NCI-H226 (cell line): ENCODE results near the gene FNDC3A.
"Not testable (repeated sequence)": the region's sequence is repeated elsewhere in the genome, so short reads cannot be mapped to it uniquely, and the experiment has no call there.

Experiments used
- DNase-seq: peaks from one replicate; pipeline ENCODE4 v3.0.0-alpha.2; 2015

FNDC3A gene

DNA sequence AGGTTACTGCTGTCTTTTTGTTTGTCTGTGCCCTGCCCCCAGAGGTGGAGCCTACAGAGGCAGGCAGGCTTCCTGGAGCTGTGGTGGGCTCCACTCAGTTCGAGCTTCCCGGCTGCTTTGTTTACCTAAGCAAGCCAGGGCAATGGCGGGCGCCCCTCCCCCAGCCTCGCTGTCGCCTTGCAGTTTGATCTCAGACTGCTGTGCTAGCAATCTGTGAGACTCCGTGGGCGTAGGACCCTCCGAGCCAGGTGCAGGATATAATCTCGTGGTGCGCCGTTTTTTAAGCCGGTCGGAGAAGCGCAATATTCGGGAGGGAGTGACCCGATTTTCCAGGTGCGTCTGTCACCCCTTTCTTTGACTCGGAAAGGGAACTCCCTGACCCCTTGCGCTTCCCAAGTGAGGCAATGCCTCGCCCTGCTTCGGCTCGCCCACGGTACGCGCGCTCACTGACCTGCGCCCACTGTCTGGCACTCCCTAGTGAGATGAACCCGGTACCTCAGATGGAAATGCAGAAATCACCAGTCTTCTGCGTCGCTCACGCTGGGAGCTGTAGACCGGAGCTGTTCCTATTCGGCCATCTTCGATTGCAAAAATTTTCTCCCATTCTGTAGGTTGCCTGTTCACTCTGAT is 182.4 kb downstream of the FNDC3A start:
- not testable (repeated sequence) for DNase-seq

- DNase-seq = not testable (repeated sequence)
Observed at GRCh38 chr13:49163162-49163561, 187.4 kb downstream of the FNDC3A start.

GRCh38 chr13:49164712-49165111 is 189.0 kb downstream of the FNDC3A start:
- DNase-seq = no peak

DNA sequence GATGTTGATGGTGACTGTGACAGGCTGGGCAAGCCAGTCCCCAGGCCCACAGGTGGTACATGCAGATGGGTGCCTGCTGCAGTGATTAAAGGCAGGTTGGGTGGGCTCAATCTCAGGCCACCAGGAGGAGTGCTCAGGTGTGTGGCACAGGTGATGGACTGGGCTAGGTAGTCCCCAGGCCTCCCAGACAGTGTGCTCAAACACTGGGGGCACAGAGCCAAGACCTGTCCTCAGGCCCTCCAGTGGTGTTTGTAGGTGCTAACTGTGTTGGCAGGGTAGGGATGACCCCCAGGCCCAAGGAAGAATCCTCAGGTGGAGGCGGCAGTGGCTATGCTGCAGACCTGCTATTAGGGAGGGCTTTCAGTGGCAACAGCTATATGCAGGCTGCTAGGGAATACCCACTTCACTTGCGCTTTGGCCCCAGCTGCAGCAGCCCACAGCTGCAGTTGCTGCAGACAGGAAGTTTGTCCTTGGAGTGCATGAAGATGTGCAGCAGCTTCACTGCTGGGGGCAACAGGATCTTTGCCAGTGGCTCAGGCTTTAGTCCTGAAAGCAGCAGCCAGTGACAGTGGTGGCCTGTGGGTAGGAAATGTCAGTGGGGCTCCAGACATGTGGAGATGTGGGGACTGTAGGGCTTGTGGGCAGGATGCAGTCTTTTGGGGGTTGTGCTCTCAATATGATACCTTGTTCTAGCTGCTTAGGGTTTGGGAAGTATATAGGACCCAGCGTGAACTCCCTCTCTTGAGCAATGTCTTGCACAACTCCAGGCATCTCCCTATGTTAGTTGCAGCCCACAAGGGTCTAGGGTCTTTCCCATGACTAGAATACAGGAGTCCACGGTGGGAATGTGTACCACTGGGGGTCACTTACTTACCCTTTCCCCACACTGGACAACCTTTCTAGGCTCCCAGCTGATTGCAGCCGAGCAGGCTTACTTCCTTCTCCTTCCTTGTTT is 190.4 kb downstream of the FNDC3A start:
- no peak for DNase-seq

- DNase-seq = no peak
Observed at GRCh38 chr13:49171359-49171758, 195.6 kb downstream of the FNDC3A start.

GRCh38 chr13:49183672-49184325 is 208.1 kb downstream of the FNDC3A start:
- DNase-seq = no peak

- no peak for DNase-seq
Observed at GRCh38 chr13:49184621-49185020, 208.9 kb downstream of the FNDC3A start.

GRCh38 chr13:49185264-49185663 is 209.6 kb downstream of the FNDC3A start:
- DNase-seq = no peak

DNA sequence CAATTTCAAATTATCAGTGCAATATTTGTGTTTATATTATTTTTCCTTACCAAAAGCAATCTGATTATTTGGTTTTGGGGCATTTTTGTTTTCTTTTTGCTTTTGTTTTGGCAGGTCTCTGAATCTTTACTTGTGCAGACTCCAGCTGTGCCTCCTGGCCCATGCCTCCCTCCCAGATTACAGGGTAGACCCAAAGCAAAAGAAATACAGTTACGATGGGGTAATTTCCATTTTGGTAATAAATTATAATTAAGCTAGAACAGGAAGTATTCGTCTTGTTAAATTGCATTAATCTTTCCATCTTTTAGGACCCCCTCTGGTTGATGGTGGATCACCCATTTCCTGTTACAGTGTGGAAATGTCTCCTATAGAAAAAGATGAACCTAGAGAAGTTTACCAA is 215.2 kb downstream of the FNDC3A start:
- no peak for DNase-seq

GRCh38 chr13:49206641-49207040 is 230.9 kb downstream of the FNDC3A start:
- DNase-seq = no peak

GRCh38 chr13:49208619-49209018 is 232.9 kb downstream of the FNDC3A start:
- no peak for DNase-seq

DNA sequence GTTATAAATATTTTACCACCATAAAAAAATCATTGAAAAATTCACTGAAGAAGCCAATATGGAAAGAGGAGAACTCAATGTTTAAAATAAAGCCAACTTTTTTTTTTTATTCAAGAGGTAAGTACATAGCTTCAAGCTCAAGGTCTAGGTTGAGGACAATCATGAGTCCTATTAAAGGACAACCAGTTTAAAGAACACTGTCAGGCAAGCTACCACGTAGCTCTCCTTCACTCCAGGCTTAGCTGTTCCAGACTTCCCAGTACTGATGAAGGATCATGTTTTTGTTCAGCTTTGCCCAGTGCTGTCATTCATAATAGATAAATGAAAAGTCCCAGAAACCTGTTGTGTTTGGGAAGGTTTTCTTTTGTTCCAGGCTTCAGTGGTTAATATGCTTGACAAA is 234.4 kb downstream of the FNDC3A start:
- no peak for DNase-seq

- DNase-seq = no peak
Observed at GRCh38 chr13:49210669-49211068, 235.0 kb downstream of the FNDC3A start.

DNA sequence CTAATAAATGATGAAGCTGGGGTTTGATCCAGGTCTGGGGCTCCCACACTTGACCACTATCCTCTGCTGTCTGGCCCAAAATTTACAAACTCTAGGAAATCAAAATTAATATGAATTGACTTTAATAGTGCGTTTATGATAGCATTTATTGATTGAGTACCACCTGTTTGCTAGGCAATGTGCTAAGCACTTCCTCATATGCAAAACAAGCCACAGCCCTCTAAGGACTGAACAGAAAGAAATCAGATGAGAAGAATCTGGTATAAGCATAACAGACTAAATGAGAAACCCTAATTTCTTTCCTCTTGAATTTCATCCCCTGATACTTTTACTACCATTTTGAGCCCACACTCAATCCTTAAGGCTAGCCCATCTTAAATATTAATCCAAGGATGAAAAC is 237.8 kb downstream of the FNDC3A start:
- DNase-seq = no peak

DNA sequence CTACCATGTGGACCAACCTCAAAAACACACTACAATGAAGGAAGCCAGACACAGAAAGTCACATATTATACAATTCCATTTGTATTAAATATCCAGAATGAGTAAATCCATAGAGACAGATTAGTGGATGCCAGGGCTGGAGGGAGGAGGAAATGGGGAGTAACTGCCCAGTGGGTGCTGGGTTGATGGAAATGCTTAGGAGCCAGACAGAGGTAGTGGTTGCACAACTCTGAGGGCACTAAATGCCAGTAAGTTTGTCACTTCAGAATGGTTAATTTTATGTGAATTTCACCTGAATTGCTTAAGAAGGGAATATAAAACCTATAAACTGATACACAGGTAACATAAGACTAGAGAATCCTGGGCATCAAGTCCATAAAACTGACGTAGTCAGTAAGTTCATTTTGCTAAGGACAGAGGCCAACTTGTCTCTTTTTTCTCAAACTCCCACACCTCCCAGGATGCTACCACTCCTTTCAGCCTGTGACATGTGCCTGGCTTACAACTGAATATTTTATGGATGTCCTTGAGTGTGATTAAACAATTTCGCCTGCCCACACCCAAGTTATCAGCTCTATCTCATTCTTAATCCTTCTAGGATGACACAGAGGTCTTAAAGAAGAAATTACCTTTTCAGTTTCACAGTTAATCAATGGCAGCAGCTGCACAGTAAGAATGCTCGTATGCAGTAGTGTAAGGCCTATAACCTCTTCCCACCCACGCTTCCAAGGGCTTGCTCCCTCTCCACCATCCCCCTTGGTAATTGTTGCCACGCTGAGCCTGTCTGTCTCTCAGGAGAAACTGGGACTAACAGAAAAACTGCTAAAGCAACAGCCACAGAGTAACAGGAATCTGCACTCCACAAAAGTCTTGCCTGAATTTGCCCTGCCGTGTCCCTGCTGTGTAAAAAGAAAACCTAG is 238.5 kb downstream of the FNDC3A start:
- no peak for DNase-seq

DNA sequence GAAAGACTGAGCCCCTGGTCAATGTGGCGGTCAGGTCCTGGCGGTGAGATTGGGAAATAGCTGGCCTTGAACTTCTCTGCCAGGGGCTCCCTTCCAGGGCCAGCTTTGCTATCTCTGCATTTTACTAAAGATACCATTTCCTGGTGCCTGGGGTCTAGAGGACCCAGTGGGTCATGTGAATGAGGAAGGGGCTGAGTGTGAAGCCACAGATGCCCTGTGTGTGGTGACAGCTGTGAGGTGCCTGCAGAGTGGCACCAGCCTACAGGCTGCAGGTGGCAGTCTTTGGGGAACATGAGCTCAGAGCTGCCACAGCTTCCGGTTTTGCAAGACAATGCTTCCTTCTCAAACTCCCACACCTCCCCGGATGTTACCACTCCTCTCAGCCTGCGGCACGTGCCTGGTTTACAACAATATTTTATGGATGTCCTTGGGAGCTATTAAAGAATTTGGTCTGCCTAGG is 239.2 kb downstream of the FNDC3A start:
- DNase-seq = no peak

GRCh38 chr13:49216334-49216733 is 240.6 kb downstream of the FNDC3A start:
- no peak for DNase-seq

DNA sequence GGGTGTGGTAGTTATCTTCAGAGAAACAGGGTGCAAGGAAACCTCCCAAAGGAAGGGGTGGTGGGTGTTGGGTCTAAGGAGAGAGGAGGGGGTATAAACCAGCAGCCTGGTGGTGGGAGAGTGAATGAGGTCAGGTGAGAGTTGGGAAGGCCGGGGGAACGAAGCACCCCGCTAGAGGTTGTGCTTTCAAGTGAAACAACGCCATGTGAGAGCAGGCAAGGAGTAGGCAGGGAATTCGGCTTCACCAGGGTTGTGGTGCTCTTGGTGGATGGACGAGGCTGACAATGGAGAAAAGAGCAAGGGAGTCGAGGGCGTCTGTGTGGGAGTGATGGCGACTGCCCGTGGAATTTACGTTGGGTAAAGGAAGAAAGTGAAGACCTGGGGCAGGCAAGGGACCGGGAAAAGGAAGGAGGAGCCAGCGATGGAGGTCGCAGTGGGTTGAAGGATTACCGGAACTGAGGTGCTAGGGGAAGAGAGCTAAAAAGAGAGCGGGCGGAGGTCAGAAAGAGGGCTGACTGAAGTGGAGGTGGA is 242.3 kb downstream of the FNDC3A start:
- no peak for DNase-seq

GRCh38 chr13:49218493-49219051 is 242.9 kb downstream of the FNDC3A start:
- no peak for DNase-seq

- DNase-seq = no peak
Observed at GRCh38 chr13:49219647-49220035, 243.9 kb downstream of the FNDC3A start.

DNA sequence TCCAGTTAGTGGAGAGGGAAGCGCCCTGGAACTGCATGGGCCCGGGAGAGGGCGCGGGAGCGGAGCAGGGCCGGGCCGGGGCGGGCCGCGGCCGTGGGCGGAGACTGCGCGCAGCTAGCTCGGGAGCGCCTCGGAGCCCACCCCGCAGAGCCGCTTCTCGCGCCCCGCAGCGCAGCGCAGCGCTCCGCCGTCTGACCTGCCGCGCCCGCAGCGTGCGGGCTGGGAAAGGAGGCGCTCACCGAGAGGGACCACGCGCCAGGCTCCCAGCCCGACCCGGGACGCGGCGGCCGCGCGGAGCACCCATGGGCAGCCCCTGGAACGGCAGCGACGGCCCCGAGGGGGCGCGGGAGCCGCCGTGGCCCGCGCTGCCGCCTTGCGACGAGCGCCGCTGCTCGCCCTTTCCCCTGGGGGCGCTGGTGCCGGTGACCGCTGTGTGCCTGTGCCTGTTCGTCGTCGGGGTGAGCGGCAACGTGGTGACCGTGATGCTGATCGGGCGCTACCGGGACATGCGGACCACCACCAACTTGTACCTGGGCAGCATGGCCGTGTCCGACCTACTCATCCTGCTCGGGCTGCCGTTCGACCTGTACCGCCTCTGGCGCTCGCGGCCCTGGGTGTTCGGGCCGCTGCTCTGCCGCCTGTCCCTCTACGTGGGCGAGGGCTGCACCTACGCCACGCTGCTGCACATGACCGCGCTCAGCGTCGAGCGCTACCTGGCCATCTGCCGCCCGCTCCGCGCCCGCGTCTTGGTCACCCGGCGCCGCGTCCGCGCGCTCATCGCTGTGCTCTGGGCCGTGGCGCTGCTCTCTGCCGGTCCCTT is 244.5 kb downstream of the FNDC3A start, which contains the start of gene MLNR:
Gene MLNR (plus strand): TSS at position 303 of the 820 bp plus-strand sequence. CDS start 0 bp downstream, at position 303.
- no peak for DNase-seq
